ENCODE data around the gene HOXC12.

GRCh38 chr12:53940443-53941014, 14.2 kb upstream of the HOXC12 start:
- TF ChIP-seq POLR2A (IDR thresholded peaks at IDR 0.05): no peak
- no peak for TF ChIP-seq CTCF (IDR thresholded peaks at IDR 0.05)

All from thyroid gland (tissue), 4 donors.